HG03135 (cell line): ENCODE data around the gene FSTL5.
"Not testable (repeated sequence)": the region's sequence is repeated elsewhere in the genome, so short reads cannot be mapped to it uniquely, and the experiment has no call there.

Experiments
- ATAC-seq: cut with Tn5 transposase; IDR thresholded peaks from one replicate; pipeline ENCODE4 v1.9.1; 2021; ENCODE audit warnings: mild to moderate bottlenecking, moderate library complexity; ENCODE audit not compliant: unreplicated experiment

FSTL5 gene

DNA sequence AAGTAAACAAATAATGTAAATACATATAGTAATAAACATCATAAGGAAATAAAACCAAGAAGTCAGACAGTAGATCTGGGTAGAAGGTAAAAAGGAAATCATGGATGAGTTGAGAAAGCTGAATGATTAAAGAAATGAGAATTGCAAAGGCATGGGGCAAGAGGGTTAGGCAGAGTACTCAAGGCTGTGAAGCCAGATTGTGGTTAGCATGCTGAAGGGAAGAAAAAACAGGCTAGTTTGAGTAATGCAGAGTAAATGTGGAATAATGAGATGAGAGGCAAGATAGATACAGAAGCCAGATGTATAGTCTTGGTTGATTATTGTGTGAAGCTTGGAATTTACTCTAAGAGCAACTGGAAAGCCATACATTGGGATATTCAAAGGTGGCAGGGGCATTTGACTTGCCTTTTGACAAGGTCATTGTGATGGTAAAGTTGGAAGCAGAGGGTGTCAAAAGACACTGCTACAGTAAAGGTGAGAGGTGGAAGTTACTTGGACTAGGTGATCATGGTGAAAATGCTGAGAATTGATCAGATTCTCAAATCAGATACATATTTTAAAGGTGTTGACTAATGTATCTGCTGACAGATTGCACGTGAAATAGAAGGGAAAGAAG, 307.0 kb downstream of the FSTL5 start:
- ATAC-seq: no peak

DNA sequence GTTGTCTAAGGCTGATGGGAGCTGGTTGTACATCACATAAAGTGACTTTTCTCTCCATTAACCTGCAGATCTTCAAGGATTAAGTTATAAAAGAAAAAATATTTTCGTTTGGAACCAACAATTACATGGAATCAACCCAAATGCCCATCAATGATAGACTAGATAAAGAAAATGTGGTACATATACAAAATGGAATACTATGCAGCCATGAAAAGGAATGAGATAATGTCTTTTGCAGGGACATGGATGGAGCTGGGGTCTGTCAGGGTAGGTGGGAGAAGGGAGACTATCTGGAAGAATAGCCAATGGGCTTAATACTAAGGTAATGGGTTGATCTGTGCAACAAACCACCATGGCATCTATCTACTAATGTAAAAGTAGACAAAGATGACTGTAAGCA, 313.2 kb downstream of the FSTL5 start:
- ATAC-seq: no peak

DNA sequence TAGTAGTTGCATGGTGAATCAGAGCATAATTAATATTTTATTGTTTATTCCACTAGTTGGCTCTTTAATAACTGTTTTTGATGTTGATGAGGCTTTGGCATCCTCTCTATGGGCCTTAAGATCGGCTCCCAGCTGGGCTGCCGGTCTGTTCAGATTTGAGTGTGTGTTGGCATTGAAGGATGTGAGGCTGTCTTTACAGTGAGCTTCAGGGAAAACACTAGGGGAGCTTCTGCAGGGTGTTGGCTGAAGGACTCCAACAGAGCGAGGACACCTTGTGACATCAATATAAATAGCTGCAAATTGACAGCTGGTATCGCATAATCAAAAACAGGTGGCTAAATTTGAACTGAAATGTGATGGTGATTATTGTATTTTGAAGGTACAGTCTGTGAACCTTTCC, 322.0 kb downstream of the FSTL5 start:
- ATAC-seq: no peak

DNA sequence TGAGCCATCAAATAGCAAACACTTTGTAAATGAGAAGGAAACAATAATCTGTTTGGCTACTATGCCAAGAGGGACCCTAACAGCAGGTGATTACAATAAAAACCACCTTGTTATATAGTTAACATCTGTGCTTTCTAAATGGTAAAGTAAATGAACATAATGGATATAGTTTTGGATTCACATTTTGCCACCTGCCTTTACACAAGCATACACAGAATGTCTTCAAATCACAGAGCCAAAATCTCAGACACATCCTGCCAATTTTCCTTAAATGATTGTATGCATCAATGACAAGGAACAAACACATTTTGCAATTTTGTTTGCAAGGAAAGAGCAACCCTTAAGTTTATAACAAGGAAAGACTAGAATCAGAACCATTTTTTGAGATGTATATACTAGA, 334.2 kb downstream of the FSTL5 start:
- no peak for ATAC-seq

DNA sequence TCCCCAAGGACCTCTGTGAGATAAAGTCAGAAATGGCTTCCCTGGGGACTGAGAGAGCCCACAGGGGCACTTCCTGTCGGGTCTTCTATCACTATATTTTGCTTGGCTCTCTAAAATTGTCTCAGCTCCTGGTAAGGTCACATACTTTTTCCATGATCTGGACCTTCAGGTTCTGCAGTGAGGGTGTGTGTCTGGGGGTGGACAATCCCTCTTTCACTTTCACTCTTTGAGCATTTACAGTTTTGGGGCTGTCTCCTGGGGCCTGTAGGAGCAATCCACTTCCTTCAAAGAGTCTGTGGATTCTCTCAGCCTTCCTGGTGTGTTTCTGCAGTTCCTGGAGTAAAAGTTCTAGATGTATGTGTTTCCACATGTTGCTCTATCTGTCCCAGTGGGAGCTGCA, 335.7 kb downstream of the FSTL5 start:
- no peak for ATAC-seq

DNA sequence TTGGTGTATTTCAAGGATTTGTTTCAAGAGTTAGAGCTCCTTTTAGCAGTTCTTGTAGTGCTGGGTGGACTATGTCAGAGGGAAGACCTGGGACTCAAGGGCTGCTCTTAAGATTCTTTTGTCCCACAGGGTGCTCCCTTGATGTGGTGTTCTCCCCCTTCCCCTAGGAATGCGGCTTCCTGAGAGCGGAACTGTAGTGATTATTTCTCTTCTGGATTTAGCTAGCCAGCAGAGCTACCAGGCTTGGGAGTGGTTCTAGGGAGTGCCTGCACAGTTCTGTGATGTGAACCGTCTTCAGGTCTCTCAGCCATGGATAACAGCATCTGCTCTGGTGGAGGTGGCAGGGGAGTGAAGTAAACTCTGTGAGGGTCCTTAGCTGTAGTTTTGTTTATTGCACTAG, 336.8 kb downstream of the FSTL5 start:
- no peak for ATAC-seq

DNA sequence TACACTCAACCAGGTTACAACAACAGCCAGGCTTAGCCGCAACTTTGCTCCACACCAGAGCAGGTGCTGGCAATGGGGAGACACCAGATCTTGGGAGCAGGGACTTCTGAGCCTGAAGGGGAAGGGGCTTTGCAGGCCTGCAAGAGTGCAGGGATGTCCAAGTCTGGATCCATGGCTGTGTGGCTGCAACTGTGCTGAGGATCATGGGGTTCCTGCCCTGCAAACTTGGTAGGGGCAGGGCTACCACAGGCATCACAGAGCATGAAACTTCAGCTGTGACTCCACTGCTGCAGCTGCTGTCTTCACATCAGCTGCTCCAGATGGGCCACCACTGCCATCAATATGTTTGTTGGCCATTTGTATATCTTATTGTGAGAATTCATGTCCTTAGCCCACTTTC, 340.4 kb downstream of the FSTL5 start:
- no peak for ATAC-seq

DNA sequence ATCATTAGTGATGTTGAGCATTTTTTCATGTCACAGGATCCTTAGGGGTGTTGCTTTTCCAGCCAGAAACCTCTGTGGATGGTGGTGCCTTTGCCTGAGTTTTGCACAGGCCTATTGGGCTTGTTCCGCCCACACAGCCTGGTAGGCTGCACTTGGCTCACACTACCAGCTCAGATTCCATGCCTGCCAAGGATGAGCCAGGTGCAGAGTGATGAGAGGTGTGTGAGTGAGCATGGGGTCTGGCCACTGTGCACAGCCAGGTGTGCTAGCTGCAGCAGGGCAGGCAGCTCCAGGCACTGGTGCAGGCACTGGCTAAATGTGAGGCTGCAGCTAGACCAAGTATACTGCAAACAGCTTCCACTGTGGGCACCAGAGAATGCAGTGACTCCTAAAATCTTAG, 341.6 kb downstream of the FSTL5 start:
- ATAC-seq: no peak

DNA sequence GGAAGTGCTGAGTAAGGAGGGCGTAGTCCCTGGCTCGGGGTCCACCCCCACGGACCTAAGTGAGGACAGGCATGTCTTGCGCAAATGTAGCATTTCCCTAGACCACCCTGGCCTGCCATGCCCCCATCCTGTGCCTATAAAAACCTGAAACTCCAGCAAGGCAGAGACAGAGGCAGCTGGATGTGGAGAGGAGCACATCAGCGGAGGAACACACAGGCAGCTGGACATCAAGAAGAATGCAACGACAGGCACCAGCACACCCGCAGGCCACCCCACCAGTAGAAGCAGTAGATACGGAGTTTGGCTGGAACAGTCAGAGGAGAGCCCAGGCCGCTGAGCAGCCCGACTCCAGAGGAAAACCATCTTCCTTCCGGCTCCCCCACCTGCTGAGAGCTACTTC, 345.9 kb downstream of the FSTL5 start:
- ATAC-seq: no peak

DNA sequence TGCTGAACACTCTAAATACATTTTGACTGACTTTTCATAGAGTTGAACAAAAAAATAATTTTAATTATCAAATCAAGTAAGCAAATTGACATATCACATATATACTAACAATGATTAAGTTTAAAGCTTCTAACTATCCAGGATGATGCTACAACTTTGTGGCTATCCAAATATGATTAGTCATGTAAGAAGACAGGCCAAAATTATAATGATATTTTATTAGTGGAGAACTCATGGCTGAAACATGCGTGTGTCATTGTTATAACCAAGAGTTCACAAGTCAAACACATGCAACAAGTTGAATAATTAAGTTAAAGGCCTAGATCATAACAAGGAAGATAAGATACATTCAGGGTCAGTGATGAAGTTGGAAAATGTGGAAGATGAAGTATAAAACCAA, 346.8 kb downstream of the FSTL5 start:
- ATAC-seq: no peak

DNA sequence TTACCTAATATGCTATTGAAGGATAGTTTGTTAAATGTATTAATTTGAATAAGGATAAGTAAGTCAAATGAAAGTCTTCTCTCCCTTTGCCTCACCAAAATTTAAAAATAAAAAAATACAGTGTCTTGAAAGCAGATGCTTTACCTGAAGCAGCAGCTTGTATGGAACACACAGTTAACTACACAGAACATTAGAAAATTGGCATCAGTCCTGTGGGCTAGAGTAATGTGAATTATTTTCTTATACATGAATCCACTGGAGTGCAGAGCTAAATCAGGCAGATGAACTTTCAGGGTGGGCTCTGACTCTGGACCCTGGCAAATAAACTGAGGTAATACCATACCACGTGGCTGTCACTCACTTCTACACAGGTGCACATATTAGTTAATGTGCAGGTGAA, 348.0 kb downstream of the FSTL5 start:
- no peak for ATAC-seq

DNA sequence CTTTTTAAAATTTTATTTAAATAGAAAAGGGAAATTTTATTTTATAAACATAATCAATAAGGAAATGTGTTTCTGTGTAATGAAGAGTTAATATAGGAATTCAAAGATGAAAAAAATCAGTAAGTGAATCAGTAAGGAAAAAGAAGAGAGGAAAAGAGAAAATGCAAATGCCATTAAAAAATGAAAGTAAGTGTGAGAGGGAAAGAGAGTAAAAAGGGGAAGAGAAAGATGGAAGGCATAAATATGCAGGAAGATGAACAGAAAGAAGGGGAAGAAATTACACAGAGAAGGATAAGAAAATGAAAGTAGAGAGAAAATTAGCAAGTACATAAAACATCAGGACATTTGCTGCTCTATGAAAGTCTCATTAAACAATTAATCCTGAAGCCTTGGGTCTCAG, 349.9 kb downstream of the FSTL5 start:
- ATAC-seq: no peak

DNA sequence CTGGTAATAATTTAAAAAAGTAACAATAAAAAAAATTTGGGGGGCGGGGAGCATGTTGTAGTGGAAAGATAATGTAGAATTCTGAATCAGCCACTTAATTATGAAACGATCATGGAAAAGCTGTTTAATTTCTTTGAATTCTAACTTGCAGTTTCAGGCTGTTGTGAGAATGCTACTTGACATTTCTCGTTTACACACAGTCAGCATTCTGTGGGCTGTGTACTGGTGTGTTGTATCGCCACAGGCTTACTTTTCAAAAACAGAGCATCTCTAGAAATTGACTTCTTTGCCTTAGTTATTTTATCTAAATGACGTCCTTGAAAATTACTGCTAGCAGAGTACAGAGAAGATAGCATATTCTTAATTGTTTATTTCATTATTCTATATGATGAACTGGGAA, 350.4 kb downstream of the FSTL5 start:
- ATAC-seq: no peak

DNA sequence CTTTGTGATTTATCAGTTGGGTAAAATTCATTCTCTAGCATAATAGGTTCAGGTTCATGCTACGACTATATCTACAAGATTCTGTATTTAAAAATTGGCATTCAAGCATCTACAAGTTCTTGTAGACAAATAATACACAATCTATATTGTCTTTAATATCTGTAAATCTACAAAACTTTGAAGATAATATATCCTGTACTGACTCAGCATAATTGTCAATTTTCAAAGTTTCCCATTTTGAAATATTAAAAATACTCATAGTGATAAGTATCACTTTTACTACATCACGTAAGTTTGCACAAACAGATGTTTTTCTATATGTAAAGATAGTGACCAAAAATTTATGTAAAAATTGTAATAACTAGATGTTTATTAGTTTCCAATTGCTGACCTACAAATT, 360.6 kb downstream of the FSTL5 start:
- no peak for ATAC-seq

DNA sequence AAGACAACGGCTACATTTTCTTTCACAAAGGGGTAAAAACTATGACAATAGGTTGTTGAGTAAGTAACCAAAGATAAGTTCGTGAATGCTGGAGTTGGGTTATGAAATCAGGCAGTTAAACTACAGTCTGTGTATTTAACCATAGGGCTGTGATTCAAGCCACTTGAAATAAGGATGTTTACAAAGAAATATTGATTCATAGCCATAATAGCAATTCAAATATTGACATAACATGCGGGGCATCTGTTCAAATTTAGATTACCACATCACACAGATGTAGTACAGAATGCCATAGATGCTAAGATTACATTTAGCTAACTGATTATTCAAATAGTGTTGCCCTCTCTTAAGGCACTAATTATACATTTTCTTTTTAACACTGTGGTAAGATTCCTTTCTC, 364.1 kb downstream of the FSTL5 start:
- no peak for ATAC-seq

DNA sequence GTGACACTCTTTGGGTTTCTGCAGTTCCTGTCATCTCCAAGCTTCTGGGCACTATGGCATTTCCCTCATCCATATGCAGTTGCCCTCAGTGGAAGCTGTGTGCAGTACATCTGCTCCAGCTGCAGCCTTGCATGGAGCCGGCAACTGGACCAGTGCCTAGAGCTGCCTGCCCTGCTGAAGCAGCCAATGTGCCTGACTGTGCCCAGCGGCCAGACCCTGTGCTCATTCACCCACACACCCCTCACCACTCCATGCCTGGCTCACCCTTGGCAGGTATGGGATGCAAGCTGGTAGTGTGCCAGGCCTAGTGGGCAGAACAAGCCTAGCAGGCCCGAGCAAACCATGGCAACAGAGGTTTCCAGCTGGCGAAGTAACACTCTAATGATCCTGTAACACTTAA, 370.8 kb downstream of the FSTL5 start:
- ATAC-seq: no peak

DNA sequence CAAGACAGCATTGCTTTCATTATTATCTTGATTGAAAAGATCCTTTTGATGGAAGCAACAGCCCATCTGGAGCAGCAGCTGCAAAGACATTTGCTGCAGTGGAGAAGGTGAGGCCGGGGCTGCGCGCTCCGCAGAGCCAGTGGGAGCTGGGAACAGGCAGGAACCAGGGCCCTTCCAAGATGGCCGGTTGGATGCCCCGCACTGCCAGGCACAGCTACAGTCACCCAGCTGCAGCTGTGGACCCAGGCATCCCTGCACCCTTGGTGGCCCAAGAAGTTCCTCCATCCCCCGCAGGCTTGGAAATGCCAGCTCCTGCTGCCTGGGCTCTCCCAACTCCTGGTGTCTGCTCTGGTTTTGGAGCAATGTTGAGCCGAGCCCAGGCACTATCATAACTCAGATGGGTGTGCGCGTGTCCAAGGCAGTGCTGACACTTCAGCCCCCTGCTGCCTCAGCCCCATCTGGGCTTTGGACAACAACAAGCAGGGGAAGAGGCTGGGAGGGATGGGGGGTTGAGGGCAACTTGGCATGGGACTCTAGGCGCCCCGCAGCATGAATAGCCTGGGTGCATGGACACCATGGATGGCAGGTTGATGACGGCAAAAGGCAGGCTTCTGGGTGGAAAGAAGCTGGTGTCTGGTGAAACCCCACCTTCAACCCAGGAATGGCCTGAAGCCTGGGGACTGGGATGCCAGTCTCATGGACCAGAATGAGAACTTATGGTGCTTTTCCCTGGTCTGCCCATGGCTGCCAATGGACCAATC, 371.8 kb downstream of the FSTL5 start:
- ATAC-seq: no peak

DNA sequence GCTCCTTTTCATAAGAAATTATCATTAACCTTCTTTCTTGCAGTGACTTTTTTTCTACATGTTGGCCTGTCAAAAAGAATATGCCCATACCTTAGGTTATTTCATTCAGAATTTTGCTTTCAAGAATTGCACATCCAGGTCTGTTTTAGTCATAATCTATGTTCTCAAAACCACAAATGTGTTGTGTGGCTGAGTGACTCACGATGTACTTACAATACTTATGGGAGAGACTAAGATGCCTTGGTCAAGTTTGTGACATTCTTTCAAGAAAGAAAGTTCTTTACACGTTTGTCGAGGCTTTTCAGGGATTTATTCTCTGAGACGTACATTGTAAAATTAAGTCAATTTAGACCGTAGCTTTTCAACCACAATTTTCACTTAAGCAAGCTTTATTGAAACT, 396.7 kb downstream of the FSTL5 start:
- no peak for ATAC-seq

DNA sequence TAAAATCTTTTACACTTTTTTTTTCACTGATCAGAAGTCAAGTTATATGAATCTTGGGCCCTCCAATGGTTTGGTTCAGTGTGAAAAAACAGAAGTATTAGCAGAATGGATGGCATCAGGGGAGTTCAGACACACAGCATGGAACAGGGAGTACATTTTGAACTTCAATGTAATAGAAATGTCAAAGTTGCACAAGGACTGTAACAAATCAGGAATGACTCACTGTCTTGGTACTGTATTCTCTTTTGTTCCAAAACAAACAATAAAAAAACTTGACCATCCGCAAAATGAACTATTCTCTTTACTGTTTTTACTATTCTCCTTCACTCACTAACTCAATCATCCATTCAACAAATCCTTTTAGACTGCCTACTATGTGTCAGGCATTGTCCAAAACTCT, 401.0 kb downstream of the FSTL5 start:
- ATAC-seq: no peak

DNA sequence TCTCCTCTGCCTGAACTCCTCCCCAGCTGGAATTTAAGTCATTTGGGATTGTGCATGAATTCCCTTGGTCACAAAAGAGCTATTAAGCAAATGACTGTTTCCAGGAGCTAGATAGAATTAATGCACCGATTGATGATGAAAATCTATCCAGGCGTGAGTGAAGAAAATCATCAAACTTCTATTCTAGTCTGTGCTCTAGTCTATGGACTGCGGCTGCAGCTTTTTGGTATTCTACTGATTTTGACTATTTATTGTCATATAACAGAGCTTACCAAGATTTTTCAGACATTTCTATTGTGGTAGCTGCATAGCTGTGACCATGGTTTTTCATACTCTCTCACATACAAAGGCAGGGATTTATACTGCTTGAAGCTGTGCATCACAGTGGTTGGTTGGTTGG, 403.8 kb downstream of the FSTL5 start:
- no peak for ATAC-seq

DNA sequence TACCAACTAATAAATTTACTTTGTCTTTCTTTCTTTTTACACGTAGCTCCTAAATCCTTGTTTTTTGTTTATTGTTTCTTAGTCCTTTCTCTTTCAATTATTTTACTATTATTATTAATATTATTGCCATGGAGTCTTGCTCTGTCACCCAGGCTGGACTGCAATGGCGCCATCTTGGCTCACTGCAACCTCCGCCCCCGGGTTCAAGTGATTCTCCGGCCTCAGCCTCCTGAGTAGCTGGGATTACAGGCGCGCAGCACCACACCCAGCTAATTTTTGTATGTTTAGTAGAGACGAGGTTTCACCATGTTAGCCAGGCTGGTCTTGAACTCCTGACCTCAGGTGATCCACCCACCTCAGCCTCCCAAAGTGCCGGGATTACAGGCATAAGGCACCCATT, 405.4 kb downstream of the FSTL5 start:
- not testable (repeated sequence) for ATAC-seq

DNA sequence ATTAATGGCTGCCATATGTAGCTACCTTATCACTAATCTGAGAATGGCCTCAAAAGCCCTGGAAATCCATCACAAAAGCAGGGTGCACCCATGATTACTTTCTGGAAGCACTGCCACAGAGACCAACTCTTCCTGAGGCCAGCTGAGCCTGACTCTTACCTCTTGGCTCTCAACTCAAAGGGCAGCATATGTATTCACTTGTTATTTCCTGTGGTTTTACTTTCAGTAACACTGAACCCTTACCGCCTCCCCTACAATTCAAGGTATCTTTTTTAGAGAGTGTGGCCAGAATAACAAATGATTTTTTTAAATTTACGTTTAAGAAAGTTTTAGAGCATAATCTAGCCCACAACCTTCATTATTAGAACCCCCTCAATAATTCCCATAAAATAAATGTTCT, 434.9 kb downstream of the FSTL5 start:
- no peak for ATAC-seq

DNA sequence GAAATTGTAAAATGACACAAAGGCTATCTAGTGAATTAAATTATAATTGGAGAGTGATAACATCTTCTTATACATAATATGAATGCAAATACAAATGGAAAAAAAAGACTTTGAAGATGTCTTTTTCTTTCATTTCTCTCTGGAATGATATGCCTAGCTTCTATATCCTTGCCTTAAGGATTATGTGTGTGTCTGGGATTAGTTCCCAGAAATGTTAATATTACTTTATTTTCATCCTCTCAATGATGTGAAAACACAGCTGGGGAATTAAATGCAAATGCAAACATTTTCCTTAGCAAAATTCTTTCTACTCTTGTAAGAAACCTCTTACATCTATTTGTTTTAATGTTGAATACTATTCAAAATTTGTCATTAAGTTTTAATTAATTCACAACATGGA, 441.9 kb downstream of the FSTL5 start:
- ATAC-seq: no peak
